ENCODE measurements around the gene SERPINB7.

Gene SERPINB7

GRCh38 chr18:63731215-63731614 lies 44.0 kb upstream of the SERPINB7 start:
- H2AFZ ChIP-seq (ENCODE audit: low read depth, low read length, severe bottlenecking) = no peak overlapping the region
- no peak overlapping the region for H3K27ac ChIP-seq (ENCODE audit: low read depth, low read length)
- no peaks in the 10 kb centered on the region for H3F3A ChIP-seq (ENCODE audit: insufficient read depth)
- H3K27me3 ChIP-seq (ENCODE audit: low read length) = no peaks in the 10 kb centered on the region
- TF ChIP-seq, protein P1, sequence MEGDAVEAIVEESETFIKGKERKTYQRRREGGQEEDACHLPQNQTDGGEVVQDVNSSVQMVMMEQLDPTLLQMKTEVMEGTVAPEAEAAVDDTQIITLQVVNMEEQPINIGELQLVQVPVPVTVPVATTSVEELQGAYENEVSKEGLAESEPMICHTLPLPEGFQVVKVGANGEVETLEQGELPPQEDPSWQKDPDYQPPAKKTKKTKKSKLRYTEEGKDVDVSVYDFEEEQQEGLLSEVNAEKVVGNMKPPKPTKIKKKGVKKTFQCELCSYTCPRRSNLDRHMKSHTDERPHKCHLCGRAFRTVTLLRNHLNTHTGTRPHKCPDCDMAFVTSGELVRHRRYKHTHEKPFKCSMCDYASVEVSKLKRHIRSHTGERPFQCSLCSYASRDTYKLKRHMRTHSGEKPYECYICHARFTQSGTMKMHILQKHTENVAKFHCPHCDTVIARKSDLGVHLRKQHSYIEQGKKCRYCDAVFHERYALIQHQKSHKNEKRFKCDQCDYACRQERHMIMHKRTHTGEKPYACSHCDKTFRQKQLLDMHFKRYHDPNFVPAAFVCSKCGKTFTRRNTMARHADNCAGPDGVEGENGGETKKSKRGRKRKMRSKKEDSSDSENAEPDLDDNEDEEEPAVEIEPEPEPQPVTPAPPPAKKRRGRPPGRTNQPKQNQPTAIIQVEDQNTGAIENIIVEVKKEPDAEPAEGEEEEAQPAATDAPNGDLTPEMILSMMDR (IDR thresholded peaks at IDR 0.05; ENCODE audit: insufficient read depth, low read length, poor library complexity, severe bottlenecking) = no peak
- TF ChIP-seq EZH2phosphoT487 (conservative IDR thresholded peaks at IDR 0.05; ENCODE audit: low read length) = no peak
- no peaks in the 10 kb centered on the region for H3K36me3 ChIP-seq (ENCODE audit: low read length)
- H3K9ac ChIP-seq (ENCODE audit: low read length) = no peak overlapping the region
- H3K9me3 ChIP-seq (ENCODE audit: insufficient read depth, low read length) = no peaks in the 10 kb centered on the region
- no peaks in the 10 kb centered on the region for H3K9me2 ChIP-seq (replicated peaks; ENCODE audit: insufficient read depth, low read length)
- no peak overlapping the region for H3K4me3 ChIP-seq (ENCODE audit: insufficient read depth, low read length, poor library complexity, severe bottlenecking)
- no peak overlapping the region for H3K4me2 ChIP-seq (ENCODE audit: low read depth, low read length, poor library complexity, severe bottlenecking)
- no peaks in the 10 kb centered on the region for H3K79me2 ChIP-seq (ENCODE audit: insufficient read depth, low read length)
- no peaks in the 10 kb centered on the region for H4K20me1 ChIP-seq (ENCODE audit: low read depth, low read length)

- H3K9me3 ChIP-seq (ENCODE audit: insufficient read depth, low read length) = no peaks in the 10 kb centered on the region
- H3K9me2 ChIP-seq (replicated peaks; ENCODE audit: insufficient read depth, low read length) = no peaks in the 10 kb centered on the region
- no peak overlapping the region for H3K9ac ChIP-seq (ENCODE audit: low read length)
- no peaks in the 10 kb centered on the region for H4K20me1 ChIP-seq (ENCODE audit: low read depth, low read length)
- no peak overlapping the region for H3K27ac ChIP-seq (ENCODE audit: low read depth, low read length)
- H2AFZ ChIP-seq (ENCODE audit: low read depth, low read length, severe bottlenecking) = no peak overlapping the region
- H3K27me3 ChIP-seq (ENCODE audit: low read length) = no peaks in the 10 kb centered on the region
- no peaks in the 10 kb centered on the region for H3K79me2 ChIP-seq (ENCODE audit: insufficient read depth, low read length)
- H3K4me2 ChIP-seq (ENCODE audit: low read depth, low read length, poor library complexity, severe bottlenecking) = no peak overlapping the region
- TF ChIP-seq EZH2phosphoT487 (conservative IDR thresholded peaks at IDR 0.05; ENCODE audit: low read length) = no peak
- TF ChIP-seq, protein P1 (IDR thresholded peaks at IDR 0.05; ENCODE audit: insufficient read depth, low read length, poor library complexity, severe bottlenecking) = no peak
- no peaks in the 10 kb centered on the region for H3K36me3 ChIP-seq (ENCODE audit: low read length)
- H3F3A ChIP-seq (ENCODE audit: insufficient read depth) = no peaks in the 10 kb centered on the region
- H3K4me3 ChIP-seq (ENCODE audit: insufficient read depth, low read length, poor library complexity, severe bottlenecking) = no peak overlapping the region
Observed at GRCh38 chr18:63736876-63737275, 38.3 kb upstream of the SERPINB7 start.

- no peaks in the 10 kb centered on the region for H3F3A ChIP-seq (ENCODE audit: insufficient read depth)
- H3K27me3 ChIP-seq (ENCODE audit: low read length) = no peaks in the 10 kb centered on the region
- TF ChIP-seq, protein P1 (IDR thresholded peaks at IDR 0.05; ENCODE audit: insufficient read depth, low read length, poor library complexity, severe bottlenecking) = no peak
- no peak for TF ChIP-seq EZH2phosphoT487 (conservative IDR thresholded peaks at IDR 0.05; ENCODE audit: low read length)
- no peaks in the 10 kb centered on the region for H3K36me3 ChIP-seq (ENCODE audit: low read length)
- no peaks in the 10 kb centered on the region for H3K9me3 ChIP-seq (ENCODE audit: insufficient read depth, low read length)
- H4K20me1 ChIP-seq (ENCODE audit: low read depth, low read length) = no peaks in the 10 kb centered on the region
- H3K27ac ChIP-seq (ENCODE audit: low read depth, low read length) = no peak overlapping the region
- no peak overlapping the region for H3K9ac ChIP-seq (ENCODE audit: low read length)
- H2AFZ ChIP-seq (ENCODE audit: low read depth, low read length, severe bottlenecking) = no peak overlapping the region
- H3K79me2 ChIP-seq (ENCODE audit: insufficient read depth, low read length) = no peaks in the 10 kb centered on the region
- no peaks in the 10 kb centered on the region for H3K9me2 ChIP-seq (replicated peaks; ENCODE audit: insufficient read depth, low read length)
- no peak overlapping the region for H3K4me2 ChIP-seq (ENCODE audit: low read depth, low read length, poor library complexity, severe bottlenecking)
- no peak overlapping the region for H3K4me3 ChIP-seq (ENCODE audit: insufficient read depth, low read length, poor library complexity, severe bottlenecking)
Observed at GRCh38 chr18:63741769-63742168, 33.4 kb upstream of the SERPINB7 start.
